ENCODE results near the gene AFAP1. TPM values are rescaled to one million over a fixed set of nuclear protein-coding genes. Genes with fewer than 3 reads are reported as not detected.

Gene AFAP1
- polyA plus RNA-seq, 4 donors: 21.6 to 28.3 (median 23.6) TPM

DNA sequence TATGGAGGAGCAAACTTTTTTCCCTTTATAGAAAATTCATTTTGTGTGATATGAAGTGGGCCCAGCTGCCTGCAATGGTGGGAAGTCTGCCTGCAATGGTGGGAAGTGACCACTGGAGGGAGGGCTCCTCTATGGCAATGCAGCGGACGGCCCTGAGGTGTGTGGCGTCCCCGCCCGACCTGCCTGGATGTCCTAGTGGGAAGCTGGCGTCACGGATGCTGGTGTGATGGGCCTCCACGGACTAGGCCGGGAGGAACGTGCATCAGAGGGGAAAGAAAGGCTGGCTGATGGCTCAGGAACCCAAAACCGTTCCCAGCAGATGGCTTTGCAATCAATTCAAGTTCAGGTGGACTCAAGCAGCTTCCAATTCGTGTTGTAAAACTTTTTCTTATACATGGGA, 177.9 kb downstream of the AFAP1 start:
- peak in 1 of 4 donors; percentile 41 for DNase-seq (ENCODE audit: low read depth in 4 of 4, low spot score in 3 of 4)

DNA sequence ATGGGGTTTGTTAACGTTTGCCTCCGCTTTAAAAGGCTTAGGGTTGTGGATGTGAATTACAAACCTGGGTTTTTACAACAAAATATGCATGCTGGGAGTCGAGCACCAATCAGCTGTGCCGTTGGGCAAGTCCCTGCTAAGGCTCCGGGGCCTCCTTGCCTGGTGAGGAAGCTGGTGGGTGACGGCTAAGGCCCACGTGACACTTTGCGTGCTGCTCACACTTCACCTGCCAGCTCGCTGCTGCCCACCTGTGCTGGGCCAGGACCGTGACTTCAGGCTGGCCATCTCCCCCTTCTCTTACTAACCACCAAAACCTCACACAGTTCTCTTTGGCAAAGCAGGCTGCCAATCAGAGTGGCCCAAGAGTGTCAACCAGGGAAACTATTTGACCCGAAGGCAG, 178.3 kb downstream of the AFAP1 start:
- no peak for DNase-seq (ENCODE audit: low read depth in 4 of 4, low spot score in 3 of 4)

DNA sequence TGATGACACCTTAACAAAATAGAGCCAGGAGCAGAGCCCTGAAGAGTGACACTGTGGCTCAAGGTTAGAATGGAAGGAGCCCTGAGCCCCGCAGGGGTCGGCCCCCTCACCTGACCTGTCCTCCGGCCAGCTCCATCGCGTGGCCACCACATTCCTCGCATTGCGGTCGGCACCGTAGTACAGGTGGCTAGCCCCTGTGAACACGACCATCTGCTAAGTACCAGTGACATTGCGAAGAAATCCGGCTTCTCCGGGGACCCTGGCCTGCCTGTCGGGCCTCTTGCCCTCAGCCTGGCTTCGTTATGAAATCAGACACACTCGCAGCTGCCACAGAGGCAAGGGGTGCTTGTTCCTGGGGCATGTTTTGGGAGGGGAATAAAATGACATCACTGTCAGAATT, 179.0 kb downstream of the AFAP1 start:
- no peak for DNase-seq (ENCODE audit: low read depth in 4 of 4, low spot score in 3 of 4)

DNA sequence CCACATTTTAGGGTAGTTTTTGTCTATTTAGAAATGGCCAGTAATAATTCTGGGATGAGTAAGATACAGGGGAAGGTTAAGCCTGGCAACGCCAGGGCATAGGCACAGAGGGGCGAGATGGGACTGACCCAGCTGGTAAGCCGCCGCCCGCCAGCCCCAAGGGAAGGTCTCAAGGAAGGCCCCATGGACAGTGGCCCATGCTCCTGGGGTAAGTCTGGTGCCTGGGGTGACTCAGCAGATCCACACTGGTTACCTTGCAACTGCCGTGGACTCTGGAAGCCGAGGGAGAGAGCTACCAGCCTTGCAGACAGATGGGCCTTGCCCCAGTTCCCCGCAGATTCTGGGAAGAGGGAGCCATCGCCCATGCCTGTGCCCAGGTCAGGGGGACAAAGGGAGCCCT, 179.4 kb downstream of the AFAP1 start:
- DNase-seq (ENCODE audit: low read depth in 4 of 4, low spot score in 3 of 4): no peak

DNA sequence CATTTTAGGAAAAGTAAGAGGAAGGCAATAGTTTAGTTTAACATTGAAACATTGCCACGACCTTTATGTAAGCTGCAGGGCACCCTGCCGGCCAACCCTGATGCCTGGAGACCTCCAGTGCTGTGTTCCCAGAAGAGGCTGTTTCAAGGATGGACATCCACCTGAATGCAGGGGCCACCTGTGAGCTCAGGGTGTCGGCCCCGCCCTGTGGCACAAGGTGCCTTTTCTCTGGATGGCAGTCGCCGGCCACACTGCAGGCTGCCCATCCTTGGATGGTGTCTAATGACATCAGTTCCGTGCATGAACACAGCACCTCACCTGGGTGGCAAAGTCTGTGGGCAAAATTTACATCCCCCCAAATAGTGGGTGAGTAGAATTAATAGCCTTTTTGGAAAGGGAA, 180.0 kb downstream of the AFAP1 start:
- no peak for DNase-seq (ENCODE audit: low read depth in 4 of 4, low spot score in 3 of 4)

DNA sequence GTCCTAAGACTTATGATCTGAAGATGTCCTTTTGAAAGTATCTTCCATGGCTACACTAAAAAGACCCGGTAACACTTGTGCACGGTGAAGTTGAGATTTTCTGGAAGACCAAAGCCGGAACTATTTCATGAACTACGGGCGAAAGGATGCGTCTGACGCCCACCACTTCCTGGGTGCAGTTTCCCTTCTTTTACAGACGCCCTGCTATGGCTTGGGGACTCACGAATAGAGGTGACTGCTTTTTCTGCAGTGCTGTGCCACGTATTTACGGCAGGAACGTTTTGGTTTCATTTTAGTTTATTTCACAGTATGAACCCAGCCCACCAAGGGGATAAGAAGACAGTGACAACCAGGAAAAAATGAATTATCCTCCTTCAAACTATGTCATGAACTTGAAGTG, 180.4 kb downstream of the AFAP1 start:
- DNase-seq (ENCODE audit: low read depth in 4 of 4, low spot score in 3 of 4): no peak

DNA sequence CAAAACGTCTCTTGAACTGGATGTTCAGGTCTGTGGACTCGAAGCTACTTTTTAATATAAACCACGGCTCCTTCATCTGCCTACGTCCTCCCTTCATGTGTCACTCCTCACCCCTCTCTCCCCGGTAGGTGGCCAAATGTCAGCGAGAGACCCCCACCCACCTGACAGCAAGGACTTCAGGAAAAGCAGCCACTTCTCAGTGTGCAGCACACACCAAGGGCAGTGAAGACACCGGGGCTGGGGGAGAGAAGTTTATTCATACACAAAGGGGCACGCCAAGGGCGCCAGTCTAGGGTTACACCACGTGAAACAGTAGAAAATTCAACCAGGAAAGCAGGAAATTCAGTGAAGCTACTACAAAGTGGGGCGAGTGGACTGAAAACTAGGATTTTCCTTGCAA, 181.2 kb downstream of the AFAP1 start:
- no peak for DNase-seq (ENCODE audit: low read depth in 4 of 4, low spot score in 3 of 4)

DNA sequence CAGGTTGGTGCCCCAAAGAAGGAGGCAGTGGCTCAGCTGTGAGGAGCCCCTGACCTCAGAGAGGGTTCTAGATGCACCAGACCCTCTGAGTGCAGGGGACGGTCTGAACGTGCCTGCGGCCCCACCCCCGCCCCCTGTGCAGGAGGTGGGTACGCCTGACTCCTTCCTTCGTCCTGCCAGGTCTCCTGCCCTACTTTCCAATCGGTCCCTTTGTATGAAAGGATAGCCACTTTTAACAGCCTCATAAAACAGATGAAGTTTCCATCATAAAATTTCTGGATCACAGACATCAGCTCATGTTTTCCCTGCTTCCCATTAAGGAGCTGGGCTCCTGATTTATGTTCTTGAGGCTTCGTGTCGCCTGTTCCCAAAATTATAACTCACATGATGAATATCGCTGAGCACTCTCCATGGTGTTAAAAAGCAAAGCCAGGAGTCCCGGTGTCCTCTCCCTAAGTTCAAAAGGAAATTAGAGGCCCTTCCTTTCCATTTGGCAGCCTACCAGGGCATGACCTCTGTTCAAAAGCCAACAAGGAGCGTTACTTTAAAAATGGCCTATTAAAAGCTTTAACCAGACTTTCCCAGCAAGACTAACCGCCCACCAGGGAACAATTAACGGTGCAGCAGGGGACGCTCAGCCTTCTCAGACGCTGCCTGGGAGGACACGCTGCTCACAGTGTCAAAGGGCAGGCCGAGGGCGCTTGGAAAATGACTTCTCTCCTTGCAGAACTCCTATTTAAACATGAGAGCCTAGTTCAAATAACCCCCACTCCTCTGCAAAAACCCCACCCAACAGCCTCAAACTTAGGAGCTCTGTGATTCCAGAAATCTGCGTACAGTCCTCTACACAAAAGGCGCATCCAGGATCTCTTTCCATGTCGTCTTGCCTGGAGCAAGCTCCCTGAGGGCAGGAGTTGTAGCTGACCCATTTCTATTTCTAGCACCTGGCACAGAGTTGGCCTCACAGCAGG, 181.9 kb downstream of the AFAP1 start:
- DNase-seq (ENCODE audit: low read depth in 4 of 4, low spot score in 3 of 4): peak in 1 of 4 donors; percentile 60

DNA sequence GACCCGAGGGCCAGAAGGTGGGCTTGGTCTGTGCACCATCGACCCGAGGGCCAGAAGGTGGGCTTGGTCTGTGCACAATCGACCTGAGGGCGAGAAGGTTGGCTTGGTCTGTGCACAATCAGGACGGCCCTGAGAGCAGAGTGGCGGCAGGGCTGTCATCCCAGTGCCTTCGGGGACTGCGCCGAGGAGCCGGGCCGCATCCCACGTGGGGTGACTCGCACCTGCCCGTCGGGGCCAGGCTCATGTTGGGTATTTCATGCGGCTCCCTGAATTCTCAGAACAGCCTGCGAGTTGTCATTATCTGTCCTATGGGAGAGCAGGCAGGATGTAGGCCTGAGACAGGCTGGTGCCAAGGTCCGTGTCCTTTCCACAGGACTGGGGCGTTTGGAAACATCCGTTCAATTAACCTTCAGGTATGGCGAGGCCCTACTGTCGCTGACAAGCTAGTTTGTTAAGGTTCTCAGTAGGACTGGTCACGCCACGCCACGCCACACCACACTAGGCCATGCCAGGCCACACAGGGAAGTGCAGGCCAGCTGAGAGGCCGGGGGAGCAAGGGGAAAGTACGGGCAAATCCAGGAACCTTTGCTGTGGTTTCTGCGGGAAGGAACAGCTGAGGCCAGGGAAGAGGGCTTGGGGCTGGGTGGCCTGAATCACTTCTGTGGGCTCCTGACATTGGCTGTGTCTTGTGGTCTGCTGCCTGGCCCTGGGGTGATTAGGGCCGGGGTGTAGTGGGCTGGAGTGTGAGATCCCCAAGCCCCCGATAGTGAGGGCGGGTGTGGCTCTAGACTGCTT, 182.9 kb downstream of the AFAP1 start:
- no peak for DNase-seq (ENCODE audit: low read depth in 4 of 4, low spot score in 3 of 4)

DNA sequence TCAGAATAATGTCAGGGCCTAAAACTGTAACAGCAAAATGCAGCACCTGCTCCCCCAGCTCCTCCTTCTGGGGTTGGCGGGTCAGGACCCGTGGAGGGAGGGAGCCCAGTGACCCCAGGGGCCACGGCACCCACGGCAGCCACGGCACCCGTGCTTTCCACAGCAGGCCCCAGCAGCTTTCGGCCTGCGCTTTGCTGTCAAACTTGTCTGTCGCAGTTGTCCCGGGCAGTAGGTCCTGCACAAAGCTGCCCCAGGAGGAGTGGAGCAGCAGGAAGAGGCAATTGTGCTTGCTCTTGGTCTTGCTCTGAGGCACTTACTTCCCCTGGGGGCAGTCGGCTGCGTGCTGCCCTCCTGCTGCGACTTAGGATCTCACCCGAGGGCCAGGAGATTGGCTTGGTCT, 183.6 kb downstream of the AFAP1 start:
- no peak for DNase-seq (ENCODE audit: low read depth in 4 of 4, low spot score in 3 of 4)

DNA sequence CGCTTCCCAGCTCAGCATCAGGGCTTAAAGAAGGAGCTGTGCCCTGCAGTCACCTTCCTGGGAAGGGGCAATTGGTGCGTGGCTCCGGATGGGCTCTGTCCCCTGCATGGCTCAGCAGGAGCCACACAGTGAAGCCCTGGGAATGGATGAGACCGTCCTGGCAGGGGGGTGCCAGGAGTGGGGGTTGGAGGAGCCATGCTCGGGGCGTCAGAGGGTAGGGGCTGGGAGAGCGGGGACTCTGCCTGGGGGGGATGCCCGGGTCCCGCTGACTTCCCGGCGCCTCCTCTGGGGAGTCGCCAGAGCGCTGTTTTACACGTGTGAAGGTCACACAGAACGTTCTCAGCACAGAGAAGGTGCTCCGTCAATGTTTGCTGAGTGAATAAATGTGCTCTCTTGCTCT, 184.1 kb downstream of the AFAP1 start:
- no peak for DNase-seq (ENCODE audit: low read depth in 4 of 4, low spot score in 3 of 4)

DNA sequence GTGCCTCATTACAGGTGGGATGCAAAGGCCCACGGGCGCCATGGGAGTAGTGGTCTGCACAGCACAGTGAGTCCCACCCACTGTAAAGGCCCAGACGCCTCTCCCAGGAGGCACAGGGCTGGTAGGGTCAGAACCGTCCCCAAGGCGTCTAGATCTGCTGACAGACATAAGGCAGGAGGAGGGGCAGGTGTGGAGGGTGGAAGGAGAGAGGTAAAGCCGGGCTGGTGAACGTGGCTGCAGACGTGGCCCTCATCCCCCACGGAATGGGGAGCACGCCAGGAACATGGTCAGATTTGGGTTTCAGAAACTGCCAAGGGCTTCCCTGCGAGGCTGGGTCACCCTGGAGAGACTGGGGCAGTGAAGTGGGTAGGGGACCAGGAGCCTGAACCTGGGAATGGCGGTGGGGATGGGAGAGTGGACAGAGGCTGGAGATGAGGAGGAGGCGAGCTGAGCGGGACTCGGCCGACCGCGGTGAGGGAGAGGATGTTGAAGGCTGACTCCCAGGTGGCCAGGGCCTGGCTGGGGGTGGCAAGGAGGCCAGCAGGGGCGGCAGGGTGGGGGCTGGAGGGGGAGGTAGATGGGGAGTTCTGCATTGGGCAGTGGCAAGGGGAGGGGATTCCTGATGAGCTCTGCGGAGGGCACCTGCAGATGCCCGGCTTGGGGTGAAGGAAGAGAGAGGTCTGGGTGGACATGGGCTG, 184.9 kb downstream of the AFAP1 start:
- DNase-seq (ENCODE audit: low read depth in 4 of 4, low spot score in 3 of 4): no peak

DNA sequence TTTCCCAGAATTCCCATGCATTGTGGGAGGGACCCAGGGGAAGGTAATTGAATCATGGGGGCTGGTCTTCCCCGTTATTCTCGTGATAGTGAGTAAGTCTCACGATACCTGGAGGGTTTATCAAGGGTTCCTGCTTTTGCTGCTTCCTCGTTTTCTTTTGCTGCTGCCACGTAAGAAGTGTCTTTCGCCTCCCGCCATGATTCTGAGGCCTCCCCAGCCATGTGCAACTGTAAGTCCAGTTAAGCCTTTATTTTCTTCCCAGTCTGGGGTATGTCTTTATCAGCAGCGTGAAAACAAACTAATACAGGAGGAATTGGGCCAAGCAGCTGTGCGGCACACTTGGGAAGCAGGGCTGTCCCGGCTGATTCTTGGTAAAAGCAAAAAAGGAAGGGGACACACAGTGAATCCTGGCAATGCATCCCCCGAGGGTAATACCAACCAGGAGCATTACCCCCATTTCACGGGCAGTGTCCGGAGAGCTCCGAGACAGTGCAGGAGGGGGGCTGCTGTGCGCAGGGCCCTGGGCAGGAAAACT, 185.7 kb downstream of the AFAP1 start:
- DNase-seq (ENCODE audit: low read depth in 4 of 4, low spot score in 3 of 4): no peak

DNA sequence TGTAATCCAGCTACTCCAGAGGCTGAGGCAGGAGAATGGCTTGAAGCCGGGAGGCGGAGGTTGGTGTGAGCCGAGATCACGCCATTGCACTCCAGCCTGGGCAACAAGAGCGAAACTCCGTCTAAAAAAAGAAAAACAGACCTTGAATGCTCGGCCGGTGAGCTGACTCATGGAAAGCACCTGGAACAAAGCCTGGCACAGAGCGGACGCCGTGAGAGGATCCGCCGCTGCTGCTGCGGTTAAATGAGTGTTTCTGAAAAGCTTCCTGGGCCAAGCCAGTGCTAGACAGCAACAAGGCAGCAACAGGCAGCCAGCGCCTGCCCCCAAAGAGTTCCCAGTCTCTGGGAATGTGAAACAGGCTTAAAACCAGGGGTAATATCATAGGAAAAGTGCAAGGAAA, 186.4 kb downstream of the AFAP1 start:
- DNase-seq (ENCODE audit: low read depth in 4 of 4, low spot score in 3 of 4): no peak

DNA sequence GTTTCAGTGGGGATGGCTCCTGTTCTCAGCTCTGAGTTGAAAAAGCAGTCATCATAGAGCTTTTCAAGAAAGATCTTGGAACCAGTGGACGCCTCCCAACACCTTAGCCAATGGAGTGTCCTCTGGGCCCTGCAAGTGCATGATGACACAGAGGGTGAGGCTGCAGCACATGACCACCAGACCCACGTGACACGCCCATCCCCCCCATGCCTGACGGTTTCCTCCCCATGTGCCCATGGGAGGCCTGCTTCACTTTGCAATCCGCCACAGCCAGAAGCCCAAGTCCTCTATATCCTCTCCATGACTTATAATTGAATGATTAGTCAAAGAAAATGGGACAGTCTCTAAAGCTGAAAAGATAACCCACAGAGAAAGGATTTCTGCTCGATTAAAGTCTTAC, 187.0 kb downstream of the AFAP1 start:
- DNase-seq (ENCODE audit: low read depth in 4 of 4, low spot score in 3 of 4): no peak

DNA sequence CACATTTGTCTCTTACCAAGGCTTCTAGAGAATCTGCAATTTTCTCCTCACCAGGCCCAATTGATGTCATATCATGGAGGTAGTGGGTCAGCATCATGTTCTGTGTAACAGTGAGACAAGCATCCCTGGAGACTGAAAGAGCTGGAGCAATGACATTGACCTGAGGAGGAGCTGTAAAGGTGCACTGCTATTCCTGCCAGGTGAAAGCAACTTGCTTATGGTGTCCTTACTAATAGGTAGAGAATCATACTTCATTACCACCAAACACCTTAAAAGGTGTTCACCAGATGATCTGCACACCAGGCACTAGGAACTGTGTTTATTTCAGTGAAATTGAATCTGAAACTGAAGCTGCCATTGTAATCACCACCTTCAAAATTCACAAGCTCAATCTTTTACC, 188.7 kb downstream of the AFAP1 start:
- DNase-seq (ENCODE audit: low read depth in 4 of 4, low spot score in 3 of 4): no peak

DNA sequence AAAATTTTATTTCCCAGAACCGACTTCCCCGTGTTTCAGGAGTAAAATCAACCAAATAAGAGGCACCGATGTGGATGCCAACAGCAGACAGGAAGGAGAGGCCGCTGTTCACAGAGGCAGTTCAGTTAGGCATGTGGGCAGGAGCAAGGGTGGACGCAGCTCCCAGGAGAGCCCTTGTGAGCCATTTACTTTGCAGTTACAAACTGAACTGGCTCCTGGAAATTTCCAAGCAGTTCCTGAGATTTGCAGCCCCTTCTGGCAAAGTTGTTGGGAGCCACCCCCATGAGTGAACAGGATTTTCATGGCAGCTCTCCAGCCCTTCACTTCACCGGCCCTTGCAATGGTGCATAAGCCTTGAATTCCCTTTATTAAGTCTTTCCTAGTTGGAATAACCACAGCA, 189.1 kb downstream of the AFAP1 start:
- DNase-seq (ENCODE audit: low read depth in 4 of 4, low spot score in 3 of 4): no peak

DNA sequence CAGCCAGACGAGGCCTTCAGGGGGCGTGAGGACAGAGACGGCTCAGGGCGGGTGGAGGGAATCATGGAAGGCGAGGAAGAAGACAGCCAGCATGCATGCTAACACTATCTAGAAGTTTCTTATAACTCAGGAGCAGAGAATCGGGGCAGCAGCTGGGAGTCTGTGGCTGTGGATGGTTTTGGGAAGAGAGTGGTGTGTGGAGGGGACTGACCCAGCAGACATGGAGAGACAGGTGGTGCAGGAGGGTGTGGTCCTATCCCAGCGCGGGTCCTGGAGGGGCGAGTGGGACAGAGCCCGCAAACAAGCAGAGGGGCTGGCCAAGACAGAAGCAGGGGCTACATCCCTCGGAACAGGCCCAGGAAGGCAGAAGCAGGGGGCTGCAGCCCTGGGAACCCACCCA, 192.1 kb downstream of the AFAP1 start:
- no peak for DNase-seq (ENCODE audit: low read depth in 4 of 4, low spot score in 3 of 4)

DNA sequence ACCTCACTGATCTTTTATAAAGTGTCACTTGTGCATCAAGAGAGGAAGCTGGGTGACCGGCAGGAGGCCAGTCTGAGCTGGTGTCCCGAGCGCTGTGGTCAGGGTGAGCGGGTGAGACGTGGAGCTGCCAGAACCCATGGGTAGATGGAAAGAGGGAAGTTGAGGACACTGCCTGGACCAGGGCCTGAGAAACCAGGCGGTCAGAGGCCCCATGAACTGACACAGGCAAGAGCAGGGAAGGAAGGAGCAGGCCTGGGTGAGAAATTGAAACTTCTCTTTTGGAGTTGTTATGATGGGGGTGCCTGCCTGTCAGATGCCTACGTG, 192.6 kb downstream of the AFAP1 start:
- DNase-seq (ENCODE audit: low read depth in 4 of 4, low spot score in 3 of 4): no peak

DNA sequence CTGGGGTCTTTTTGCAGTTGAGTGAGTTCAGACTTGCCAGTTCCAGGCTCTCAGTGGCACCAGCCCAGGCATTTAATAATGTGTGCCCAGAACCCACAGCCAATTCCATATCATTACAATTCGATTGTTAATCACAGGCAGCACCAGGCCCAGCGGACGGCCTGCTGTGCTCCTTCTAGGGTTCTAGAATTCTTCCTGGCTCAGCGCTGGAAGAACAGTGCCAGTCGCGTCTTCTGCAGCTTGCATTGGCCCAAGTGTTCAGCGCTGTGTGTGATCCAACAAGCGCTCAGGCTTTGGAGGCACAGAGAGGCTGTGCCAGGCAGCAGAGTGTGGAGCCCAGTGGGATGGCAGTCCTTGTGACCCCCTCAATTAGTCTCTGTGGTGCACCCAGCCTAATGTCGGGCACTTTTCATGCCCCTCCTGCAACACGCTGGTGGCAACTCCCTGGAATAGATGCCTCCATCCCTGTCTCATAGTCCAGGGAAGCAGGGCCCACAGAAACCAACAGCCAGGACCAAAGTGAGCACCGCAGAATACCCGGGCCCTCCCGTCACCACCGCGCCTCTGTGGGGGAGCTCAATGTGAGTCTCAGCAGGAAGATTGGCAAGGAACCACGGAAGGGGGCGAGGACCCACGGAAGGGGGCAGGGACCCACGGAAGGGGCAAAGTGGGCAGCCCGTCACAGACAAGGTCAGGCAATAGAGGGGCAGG, 193.2 kb downstream of the AFAP1 start:
- no peak for DNase-seq (ENCODE audit: low read depth in 4 of 4, low spot score in 3 of 4)

Measured in right renal pelvis (tissue), 4 donors.